Activated CD8-positive, alpha-beta T cell treated with anti-CD3 and anti-CD28 coated beads for 36 hours (primary cell): ENCODE data around the gene MATN4. TPM values are rescaled to one million over a fixed set of nuclear protein-coding genes. Genes with fewer than 3 reads are reported as not detected.

Experiments
- ATAC-seq: fragments of 200-7000 bp; cut with Tn5 transposase; one replicate; pipeline ENCODE4 v1.10.0; 2021; ENCODE audit warnings: mild to moderate bottlenecking, moderate library complexity
- CTCF ChIA-PET: fragments of 350-600 bp; sonication (Branson Sonifier 250); formaldehyde crosslinking; loops from one replicate; lab custom pipeline; 2021; ENCODE audit warnings: antibody characterized with exemption; lab: Charles Lee
- POLR2A ChIA-PET: fragments of 350-600 bp; sonication (Branson Sonifier 250); formaldehyde crosslinking; loops from one replicate; lab custom pipeline; 2021; ENCODE audit warnings: antibody characterized with exemption; lab: Charles Lee
- DNase-seq: peaks from one replicate; pipeline ENCODE4 v3.0.0-alpha.2; 2020
- H3K27ac Mint-ChIP-seq: one replicate; pipeline ENCODE4 v1.8.0; 2021; ENCODE audit warnings: mild to moderate bottlenecking, mixed read lengths
- H3K27me3 Mint-ChIP-seq: one replicate; pipeline ENCODE4 v1.8.0; 2021; ENCODE audit warnings: mixed read lengths
- H3K36me3 Mint-ChIP-seq: one replicate; pipeline ENCODE4 v1.8.0; 2021; ENCODE audit warnings: low read depth, mixed read lengths
- H3K4me1 Mint-ChIP-seq: one replicate; pipeline ENCODE4 v1.8.0; 2021; ENCODE audit warnings: low read depth, mixed read lengths
- H3K4me3 Mint-ChIP-seq: one replicate; pipeline ENCODE4 v1.8.0; 2021; ENCODE audit warnings: mild to moderate bottlenecking, moderate library complexity, mixed read lengths
- H3K9me3 Mint-ChIP-seq: one replicate; pipeline ENCODE4 v1.8.0; 2021; ENCODE audit warnings: mixed read lengths
- CTCF ChIP-seq: fragments of 200-600 bp; IDR thresholded peaks from one replicate; pipeline ENCODE4 v1.8.0; 2022; ENCODE audit warnings: antibody characterized with exemption, mild to moderate bottlenecking
- intact Hi-C: fragments of 100-400 bp; cut with micrococcal nuclease; formaldehyde crosslinking; loops from one replicate; pipeline ENCODE4 v1.10.0; 2022
- total RNA-seq, 2 experiments: library from RNA; stranded (reverse); gene quantifications; one replicate each; pipeline ENCODE4 v1.2.3, GENCODE V29; 2021

The MATN4 gene
- total RNA-seq, 2 experiments from 2014 or later, result 0.74 to 1.2 TPM

GRCh38 chr20:45340951-45341350 is 32.9 kb upstream of the MATN4 start:
- no peak for TF ChIP-seq CTCF
- Mint-ChIP-seq H3K4me1 (peaks cover 27% of the 10 kb centered on the region), H3K36me3 (peaks cover 8% of the 10 kb centered on the region), H3K27ac (no peak overlapping the region), H3K27me3 (peaks cover 2% of the 10 kb centered on the region), H3K9me3 (no peaks in the 10 kb centered on the region), H3K4me3 (no peak overlapping the region)
- DNase-seq (no peak), ATAC-seq (no peak)
- ChIA-PET POLR2A (no interaction called here), CTCF (interaction anchor here (1.0 kb wide), 1 partner anchor 29 kb away, joined by 4 read pairs; no protein-coding TSS in a partner anchor)
- intact Hi-C loops, result no loop called here

- ATAC-seq (no peak), DNase-seq (no peak)
- POLR2A ChIA-PET, result no interaction called here
- intact Hi-C loops, result no loop called here
- CTCF ChIA-PET, result interaction anchor here (1.2 kb wide), 1 partner anchor 18 kb away, joined by 3 read pairs; no protein-coding TSS in a partner anchor
- peaks cover 21% of the 10 kb centered on the region for H3K4me1 Mint-ChIP-seq
- peaks cover 2% of the 10 kb centered on the region for H3K27me3 Mint-ChIP-seq
- H3K27ac Mint-ChIP-seq, result no peak overlapping the region
- peaks cover 14% of the 10 kb centered on the region for H3K36me3 Mint-ChIP-seq
- no peaks in the 10 kb centered on the region for H3K9me3 Mint-ChIP-seq
- no peak overlapping the region for H3K4me3 Mint-ChIP-seq
- no peak for TF ChIP-seq CTCF
These were observed 32.2 kb upstream of the MATN4 start for GRCh38 chr20:45340236-45340847.

- Mint-ChIP-seq H3K27ac (no peak overlapping the region), H3K27me3 (peaks cover 2% of the 10 kb centered on the region), H3K4me3 (no peak overlapping the region), H3K36me3 (peaks cover 19% of the 10 kb centered on the region), H3K4me1 (peaks cover 16% of the 10 kb centered on the region), H3K9me3 (no peaks in the 10 kb centered on the region)
- no peak for DNase-seq
- no peak for TF ChIP-seq CTCF
- intact Hi-C loops, result no loop called here
- ChIA-PET POLR2A (no interaction called here), CTCF (interaction anchor here (1.2 kb wide), 1 partner anchor 18 kb away, joined by 3 read pairs; no protein-coding TSS in a partner anchor)
- no peak for ATAC-seq
These were observed 31.7 kb upstream of the MATN4 start for GRCh38 chr20:45339799-45340198.

GRCh38 chr20:45339084-45339483 is 31.0 kb upstream of the MATN4 start:
- no peak for ATAC-seq

More at GRCh38 chr20:45339084-45339483, 31.0 kb upstream of the MATN4 start:
- intact Hi-C loops, result no loop called here
- CTCF ChIA-PET, result no interaction called here
- no peaks in the 10 kb centered on the region for H3K9me3 Mint-ChIP-seq
- TF ChIP-seq CTCF, result no peak
- peaks cover 12% of the 10 kb centered on the region for H3K4me1 Mint-ChIP-seq
- H3K4me3 Mint-ChIP-seq, result no peak overlapping the region
- H3K27ac Mint-ChIP-seq, result no peak overlapping the region
- peaks cover under 1% of the 10 kb centered on the region for H3K27me3 Mint-ChIP-seq
- POLR2A ChIA-PET, result no interaction called here
- peaks cover 18% of the 10 kb centered on the region for H3K36me3 Mint-ChIP-seq
- DNase-seq, result no peak
